ENCODE results near the gene SLC39A11.

DNA sequence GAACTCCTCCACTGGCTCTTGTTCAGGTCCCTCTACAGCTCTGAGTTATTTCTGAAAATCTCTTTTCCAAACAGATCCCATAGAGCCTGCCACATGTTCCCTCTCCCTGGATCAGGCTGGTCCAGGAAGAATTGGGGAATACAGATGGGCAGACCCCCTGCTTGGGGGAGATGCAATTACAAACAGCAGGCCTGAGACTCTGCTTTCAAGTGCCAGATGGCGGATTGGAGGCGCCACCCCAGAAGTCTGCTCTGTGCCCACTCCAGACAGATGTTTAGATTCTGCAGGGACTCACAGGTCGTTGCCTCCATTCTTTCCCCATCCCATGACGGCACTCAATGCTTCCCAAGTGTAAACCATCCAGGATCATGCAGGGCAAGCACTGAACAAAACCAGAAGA is 316.6 kb downstream of the SLC39A11 start:
- TF ChIP-seq, protein P1, sequence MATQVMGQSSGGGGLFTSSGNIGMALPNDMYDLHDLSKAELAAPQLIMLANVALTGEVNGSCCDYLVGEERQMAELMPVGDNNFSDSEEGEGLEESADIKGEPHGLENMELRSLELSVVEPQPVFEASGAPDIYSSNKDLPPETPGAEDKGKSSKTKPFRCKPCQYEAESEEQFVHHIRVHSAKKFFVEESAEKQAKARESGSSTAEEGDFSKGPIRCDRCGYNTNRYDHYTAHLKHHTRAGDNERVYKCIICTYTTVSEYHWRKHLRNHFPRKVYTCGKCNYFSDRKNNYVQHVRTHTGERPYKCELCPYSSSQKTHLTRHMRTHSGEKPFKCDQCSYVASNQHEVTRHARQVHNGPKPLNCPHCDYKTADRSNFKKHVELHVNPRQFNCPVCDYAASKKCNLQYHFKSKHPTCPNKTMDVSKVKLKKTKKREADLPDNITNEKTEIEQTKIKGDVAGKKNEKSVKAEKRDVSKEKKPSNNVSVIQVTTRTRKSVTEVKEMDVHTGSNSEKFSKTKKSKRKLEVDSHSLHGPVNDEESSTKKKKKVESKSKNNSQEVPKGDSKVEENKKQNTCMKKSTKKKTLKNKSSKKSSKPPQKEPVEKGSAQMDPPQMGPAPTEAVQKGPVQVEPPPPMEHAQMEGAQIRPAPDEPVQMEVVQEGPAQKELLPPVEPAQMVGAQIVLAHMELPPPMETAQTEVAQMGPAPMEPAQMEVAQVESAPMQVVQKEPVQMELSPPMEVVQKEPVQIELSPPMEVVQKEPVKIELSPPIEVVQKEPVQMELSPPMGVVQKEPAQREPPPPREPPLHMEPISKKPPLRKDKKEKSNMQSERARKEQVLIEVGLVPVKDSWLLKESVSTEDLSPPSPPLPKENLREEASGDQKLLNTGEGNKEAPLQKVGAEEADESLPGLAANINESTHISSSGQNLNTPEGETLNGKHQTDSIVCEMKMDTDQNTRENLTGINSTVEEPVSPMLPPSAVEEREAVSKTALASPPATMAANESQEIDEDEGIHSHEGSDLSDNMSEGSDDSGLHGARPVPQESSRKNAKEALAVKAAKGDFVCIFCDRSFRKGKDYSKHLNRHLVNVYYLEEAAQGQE (IDR thresholded peaks at IDR 0.05; ENCODE audit: low read depth): no peak
- TF ChIP-seq, protein P2, sequence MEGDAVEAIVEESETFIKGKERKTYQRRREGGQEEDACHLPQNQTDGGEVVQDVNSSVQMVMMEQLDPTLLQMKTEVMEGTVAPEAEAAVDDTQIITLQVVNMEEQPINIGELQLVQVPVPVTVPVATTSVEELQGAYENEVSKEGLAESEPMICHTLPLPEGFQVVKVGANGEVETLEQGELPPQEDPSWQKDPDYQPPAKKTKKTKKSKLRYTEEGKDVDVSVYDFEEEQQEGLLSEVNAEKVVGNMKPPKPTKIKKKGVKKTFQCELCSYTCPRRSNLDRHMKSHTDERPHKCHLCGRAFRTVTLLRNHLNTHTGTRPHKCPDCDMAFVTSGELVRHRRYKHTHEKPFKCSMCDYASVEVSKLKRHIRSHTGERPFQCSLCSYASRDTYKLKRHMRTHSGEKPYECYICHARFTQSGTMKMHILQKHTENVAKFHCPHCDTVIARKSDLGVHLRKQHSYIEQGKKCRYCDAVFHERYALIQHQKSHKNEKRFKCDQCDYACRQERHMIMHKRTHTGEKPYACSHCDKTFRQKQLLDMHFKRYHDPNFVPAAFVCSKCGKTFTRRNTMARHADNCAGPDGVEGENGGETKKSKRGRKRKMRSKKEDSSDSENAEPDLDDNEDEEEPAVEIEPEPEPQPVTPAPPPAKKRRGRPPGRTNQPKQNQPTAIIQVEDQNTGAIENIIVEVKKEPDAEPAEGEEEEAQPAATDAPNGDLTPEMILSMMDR (IDR thresholded peaks at IDR 0.05 in 2 of 3, conservative IDR thresholded peaks at IDR 0.05 in 1 of 3; ENCODE audit: borderline replicate concordance in 1 of 3, insufficient read depth in 1 of 3, low read depth in 2 of 3, low read length in 2 of 3): no peak
- TF ChIP-seq EGR1 (IDR thresholded peaks at IDR 0.05; ENCODE audit: low read depth) (no peak), TCF7L2 (IDR thresholded peaks at IDR 0.05; ENCODE audit: borderline replicate concordance, extremely low read depth, insufficient read depth, insufficient read length) (no peak), POLR2A (IDR thresholded peaks at IDR 0.05; ENCODE audit: borderline replicate concordance, extremely low read depth, insufficient read depth, insufficient read length) (no peak), POLR2AphosphoS5 (IDR thresholded peaks at IDR 0.05; ENCODE audit: low read depth, low read length) (no peak), EZH2 (IDR thresholded peaks at IDR 0.05) (no peak)
- TF ChIP-seq, protein P3, sequence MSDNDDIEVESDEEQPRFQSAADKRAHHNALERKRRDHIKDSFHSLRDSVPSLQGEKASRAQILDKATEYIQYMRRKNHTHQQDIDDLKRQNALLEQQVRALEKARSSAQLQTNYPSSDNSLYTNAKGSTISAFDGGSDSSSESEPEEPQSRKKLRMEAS (IDR thresholded peaks at IDR 0.05): no peak
